ENCODE results near the gene PIK3CB.
"Not testable (repeated sequence)": the region's sequence is repeated elsewhere in the genome, so short reads cannot be mapped to it uniquely, and the experiment has no call there.

The PIK3CB gene

GRCh38 chr3:138846262-138846791 is 11.6 kb upstream of the PIK3CB start:
- DNase-seq: no peak

- no peak for DNase-seq
Measured at GRCh38 chr3:138845771-138846173, 11.0 kb upstream of the PIK3CB start.

GRCh38 chr3:138845181-138845601 is 10.5 kb upstream of the PIK3CB start:
- DNase-seq: no peak

- no peak for DNase-seq
Measured at GRCh38 chr3:138842483-138843188, 7.9 kb upstream of the PIK3CB start.

GRCh38 chr3:138838385-138838784 is 3.7 kb upstream of the PIK3CB start:
- not testable (repeated sequence) for DNase-seq

- not testable (repeated sequence) for DNase-seq
Measured at GRCh38 chr3:138835846-138836245, 1.1 kb upstream of the PIK3CB start.

- DNase-seq: no peak
Measured at GRCh38 chr3:138835397-138835757, 649 bp upstream of the PIK3CB start.

- DNase-seq: peak in 1 of 2 experiments; percentile 53
Measured at GRCh38 chr3:138833899-138834595, 681 bp downstream of the PIK3CB start.

GRCh38 chr3:138832473-138833057 is 2.2 kb downstream of the PIK3CB start:
- DNase-seq: not testable (repeated sequence)

- no peak for DNase-seq
Measured at GRCh38 chr3:138829886-138830510, 4.7 kb downstream of the PIK3CB start.

- DNase-seq: no peak
Measured at GRCh38 chr3:138829097-138829496, 5.6 kb downstream of the PIK3CB start.

- no peak for DNase-seq
Measured at GRCh38 chr3:138827222-138827621, 7.5 kb downstream of the PIK3CB start.

- no peak for DNase-seq
Measured at GRCh38 chr3:138825336-138825735, 9.4 kb downstream of the PIK3CB start.

- DNase-seq: no peak
Measured at GRCh38 chr3:138824114-138824506, 10.6 kb downstream of the PIK3CB start.

GRCh38 chr3:138820379-138820778 is 14.3 kb downstream of the PIK3CB start:
- DNase-seq: not testable (repeated sequence)

- no peak for DNase-seq
Measured at GRCh38 chr3:138818185-138818860, 16.4 kb downstream of the PIK3CB start.

- DNase-seq: no peak
Measured at GRCh38 chr3:138817695-138818094, 17.0 kb downstream of the PIK3CB start.

GRCh38 chr3:138812806-138813205 is 21.9 kb downstream of the PIK3CB start:
- DNase-seq: no peak

GRCh38 chr3:138809500-138810256 is 25.1 kb downstream of the PIK3CB start:
- no peak for DNase-seq

- no peak for DNase-seq
Measured at GRCh38 chr3:138806376-138807080, 28.2 kb downstream of the PIK3CB start.

- DNase-seq: no peak
Measured at GRCh38 chr3:138803006-138803653, 31.6 kb downstream of the PIK3CB start.
